Measurements from ENCODE around the gene A1BG. TPM values are rescaled to one million over a fixed set of nuclear protein-coding genes. Genes with fewer than 3 reads are reported as not detected.
"Not testable (repeated sequence)": the region's sequence is repeated elsewhere in the genome, so short reads cannot be mapped to it uniquely, and the experiment has no call there.

A1BG gene
- polyA plus RNA-seq, 4 donors: 0.39 to 2.7 (median 0.93) TPM

DNA sequence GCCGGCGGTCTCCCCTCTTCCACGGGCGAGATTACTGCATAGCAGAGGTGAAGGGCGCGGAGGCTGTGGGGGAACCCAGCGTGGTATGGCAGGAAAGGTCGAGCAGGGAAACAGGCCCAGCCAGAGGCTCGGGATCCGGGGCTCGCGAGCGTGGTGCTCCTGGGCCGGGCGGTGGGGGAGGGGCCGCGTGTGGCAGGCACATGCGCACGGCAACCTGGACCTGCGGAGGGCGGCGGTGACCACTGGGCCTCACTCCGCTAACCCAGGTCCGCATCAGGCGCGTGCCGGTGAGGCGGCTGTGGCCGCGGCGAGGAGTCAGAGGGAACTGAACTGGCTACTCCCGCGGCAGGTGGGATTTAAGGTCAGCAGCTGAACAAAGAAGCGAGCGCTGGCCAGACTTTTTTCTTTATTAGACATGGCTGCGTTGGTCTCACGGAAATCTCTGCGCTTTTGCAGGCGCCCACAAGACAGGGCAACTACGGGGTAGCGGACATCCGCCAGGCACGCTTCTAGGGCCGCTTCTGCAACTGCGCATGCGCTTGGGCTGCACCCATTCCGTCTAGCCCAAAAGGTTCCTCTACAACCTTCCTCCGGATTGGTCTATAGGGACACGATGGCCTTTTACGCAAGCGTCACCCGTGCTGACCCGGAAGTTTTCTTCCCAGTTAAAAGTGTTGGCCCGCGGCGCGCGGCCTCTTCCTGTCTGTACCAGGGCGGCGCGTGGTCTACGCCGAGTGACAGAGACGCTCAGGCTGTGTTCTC lies 33.5 kb upstream of the A1BG start, which contains the start of gene RPS5:
Gene RPS5, plus strand, starts transcription at position 694 of the 762 bp plus-strand sequence. CDS start 869 bp downstream, outside the sequence.
- peak; percentile 95 to 98 (median 98) for DNase-seq (ENCODE audit: low read depth in 4 of 4, low spot score in 3 of 4)

- DNase-seq (ENCODE audit: low read depth in 4 of 4, low spot score in 3 of 4): no peak
Measured at GRCh38 chr19:58385891-58386575, 32.7 kb upstream of the A1BG start.

DNA sequence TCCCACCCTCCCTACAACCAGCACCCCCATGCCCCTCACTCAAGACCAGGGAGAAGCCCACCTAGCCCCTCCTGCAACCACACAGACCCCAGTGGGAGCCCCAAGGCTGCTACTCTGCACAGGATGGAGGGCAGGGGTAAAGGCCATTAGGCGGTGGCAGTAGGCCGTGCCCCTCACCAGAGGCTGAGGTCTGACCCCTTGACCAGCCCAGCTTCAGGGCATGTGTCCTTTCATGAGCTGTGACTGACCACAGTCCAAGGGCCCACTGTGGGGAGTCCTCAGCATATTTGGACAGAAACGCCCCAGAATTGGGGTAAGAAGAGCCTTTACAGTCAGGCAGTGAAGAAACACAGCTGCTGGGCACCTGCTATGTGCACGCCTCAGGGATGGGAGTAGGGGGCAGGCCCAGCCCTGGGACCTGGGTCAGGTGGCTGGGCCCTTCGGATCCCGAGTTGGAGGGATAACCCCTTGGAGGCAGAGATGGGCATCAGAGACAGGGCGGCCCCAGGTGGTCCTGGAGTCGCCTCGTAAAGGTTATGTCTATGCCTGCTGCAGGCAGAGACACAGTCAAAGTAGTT lies 32.1 kb upstream of the A1BG start:
- DNase-seq (ENCODE audit: low read depth in 4 of 4, low spot score in 3 of 4): no peak

- DNase-seq (ENCODE audit: low read depth in 4 of 4, low spot score in 3 of 4): no peak
Measured at GRCh38 chr19:58382997-58383603, 29.8 kb upstream of the A1BG start.

- DNase-seq (ENCODE audit: low read depth in 4 of 4, low spot score in 3 of 4): no peak
Measured at GRCh38 chr19:58381460-58382212, 28.3 kb upstream of the A1BG start.

DNA sequence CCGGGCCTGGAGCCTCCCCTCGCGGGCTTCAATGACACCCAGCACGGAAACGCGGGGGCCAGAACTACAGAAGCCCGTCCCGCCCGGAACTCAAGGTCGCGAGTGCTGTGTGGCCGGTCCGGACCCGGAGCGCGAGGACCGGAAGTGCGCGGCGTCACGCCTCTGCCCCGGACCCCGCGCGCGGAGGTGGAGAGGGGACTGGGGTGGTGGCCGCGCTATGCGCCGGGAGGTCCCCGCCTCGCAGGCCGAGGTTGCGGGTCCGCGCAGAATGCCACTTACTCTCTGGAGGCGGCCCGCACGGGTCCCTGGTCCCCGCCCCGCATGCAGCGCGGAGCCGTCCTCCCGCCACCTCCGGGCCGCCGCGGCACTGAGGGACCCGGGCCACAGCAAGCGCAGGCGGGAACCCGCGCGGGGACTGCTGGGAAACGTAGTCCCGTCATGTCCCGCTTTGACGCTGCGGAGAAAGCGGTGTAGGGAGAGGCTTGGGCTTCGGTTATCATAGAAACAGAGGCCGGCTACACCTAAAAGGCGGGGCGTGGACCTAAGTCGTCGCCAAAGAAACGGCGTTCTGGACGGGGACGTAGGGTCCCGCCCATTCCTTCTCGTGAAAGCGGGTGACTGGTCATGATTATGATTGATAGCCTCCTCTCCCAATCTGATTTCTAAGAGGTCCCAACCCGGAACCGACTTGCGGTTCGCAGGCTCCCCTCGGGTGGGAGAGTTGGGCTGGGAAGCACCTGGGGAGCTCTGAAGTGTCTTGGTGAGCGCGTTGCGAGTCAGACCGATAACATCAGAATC lies 27.6 kb upstream of the A1BG start, which contains the start of gene ZNF837:
Gene ZNF837, minus strand, starts transcription at position 369 of the 798 bp plus-strand sequence. CDS start 11,698 bp downstream, outside the sequence.
- DNase-seq (ENCODE audit: low read depth in 4 of 4, low spot score in 3 of 4): peak; percentile 98 to 100 (median 99)

DNA sequence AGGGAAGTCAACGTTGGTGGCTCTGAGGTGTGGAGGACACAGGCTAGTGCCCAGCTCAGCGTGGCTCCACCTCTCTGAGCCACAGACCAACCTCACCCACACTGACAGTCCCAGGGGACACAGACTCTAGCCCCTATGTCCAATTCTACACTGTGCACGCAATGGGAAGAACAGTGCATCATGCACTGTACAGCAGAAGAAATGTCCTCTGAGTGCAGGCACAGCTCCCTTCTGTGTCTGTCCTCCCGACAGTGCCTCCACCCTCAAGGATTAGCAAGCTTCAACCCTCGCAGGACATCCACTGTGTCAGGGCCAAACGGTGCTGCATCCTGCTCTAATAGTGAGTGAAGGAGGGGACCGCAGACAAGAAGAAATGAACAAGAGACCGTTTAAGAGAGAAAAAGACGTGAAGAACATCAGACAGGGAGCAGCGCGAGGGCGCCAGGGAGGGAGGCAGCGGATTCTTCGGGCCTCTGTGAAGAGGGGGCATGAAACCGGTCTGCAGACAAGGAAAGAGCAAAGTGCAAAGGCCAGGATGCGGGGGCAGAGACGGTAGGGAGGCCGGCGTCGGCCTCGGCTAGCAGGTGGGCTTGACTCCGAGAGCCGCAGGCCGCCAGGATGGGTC lies 26.9 kb upstream of the A1BG start:
- no peak for DNase-seq (ENCODE audit: low read depth in 4 of 4, low spot score in 3 of 4)

DNA sequence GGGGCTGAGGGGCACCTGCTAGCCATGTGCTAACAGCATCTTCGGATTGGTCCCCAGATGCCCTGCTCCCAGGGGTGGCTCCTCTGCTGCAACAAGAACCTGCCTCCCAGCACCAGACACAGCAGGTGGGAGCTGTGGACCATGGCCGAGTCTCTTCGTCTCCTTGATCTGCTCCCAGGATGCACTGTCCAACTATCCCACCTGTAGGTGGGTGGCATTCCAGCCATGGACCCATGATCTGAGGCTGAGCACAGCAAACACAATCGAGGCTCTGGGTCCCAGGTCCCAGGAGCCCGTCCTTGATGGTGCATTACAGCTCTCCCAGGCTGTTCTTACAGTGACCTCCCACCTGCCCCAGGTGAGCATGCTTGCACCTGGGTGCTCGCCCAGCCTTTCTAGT lies 26.0 kb upstream of the A1BG start:
- DNase-seq (ENCODE audit: low read depth in 4 of 4, low spot score in 3 of 4): no peak

DNA sequence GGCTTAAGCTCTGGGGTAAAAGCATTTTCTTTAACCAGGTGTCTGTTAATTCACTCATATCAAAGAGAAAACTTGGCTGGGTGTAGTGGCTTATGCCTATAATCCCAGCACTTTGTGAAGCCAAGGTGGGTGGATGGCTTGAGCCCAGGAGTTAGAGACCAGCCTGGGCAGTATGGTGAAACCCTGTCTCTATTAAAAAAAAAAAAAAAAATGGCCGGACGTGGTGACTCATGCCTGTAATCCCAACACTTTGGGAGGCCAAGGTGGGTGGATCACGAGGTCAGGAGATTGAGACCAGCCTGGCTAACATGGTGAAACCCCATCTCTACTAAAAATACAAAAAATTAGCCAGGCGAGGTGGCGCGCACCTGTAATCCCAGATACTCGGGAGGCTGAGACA lies 23.4 kb upstream of the A1BG start:
- not testable (repeated sequence) for DNase-seq (ENCODE audit: low read depth in 4 of 4, low spot score in 3 of 4)

- DNase-seq (ENCODE audit: low read depth in 4 of 4, low spot score in 3 of 4): no peak
Measured at GRCh38 chr19:58374200-58374599, 20.9 kb upstream of the A1BG start.

DNA sequence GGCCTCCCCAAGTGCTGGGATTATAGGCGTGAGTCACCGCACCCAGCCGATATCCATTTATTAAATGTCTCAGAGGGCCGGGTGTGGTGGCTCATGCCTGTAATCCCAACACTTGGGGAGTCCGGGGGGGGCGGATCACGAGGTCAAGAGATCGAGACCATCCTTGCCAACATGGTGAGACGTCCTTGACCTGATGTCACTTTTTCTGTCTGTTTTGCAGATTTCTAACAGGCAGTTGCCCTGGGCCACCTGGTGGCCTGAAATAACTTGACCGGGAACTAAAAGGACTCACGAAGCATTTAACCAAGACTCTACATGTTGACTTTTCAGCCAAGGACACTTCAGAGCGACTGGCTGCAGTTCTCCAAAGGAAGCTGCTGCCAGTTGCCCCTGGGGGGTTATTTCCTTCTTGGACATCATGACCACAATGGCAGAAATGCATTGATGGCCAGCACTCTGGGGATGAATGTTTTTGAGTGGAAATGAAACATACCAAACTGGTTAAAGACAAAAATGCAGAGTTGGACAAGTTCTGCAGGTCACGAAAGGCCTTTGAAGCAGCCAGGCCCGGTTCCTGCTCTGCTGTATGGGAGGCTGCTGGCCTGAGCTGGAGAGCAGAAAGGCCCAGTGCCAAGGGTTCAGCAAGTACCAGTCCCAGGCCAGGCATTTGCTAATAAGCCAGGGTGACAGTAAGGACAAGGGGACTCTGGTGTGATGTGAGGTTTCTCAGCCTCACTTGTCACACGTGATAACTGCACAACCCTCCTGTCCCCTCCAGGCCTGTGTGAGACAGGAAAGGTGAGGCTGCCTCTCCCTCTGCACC lies 19.2 kb upstream of the A1BG start:
- DNase-seq (ENCODE audit: low read depth in 4 of 4, low spot score in 3 of 4): no peak

- no peak for DNase-seq (ENCODE audit: low read depth in 4 of 4, low spot score in 3 of 4)
Measured at GRCh38 chr19:58368561-58369360, 15.5 kb upstream of the A1BG start.

GRCh38 chr19:58367698-58368454 lies 14.6 kb upstream of the A1BG start:
- no peak for DNase-seq (ENCODE audit: low read depth in 4 of 4, low spot score in 3 of 4)

- no peak for DNase-seq (ENCODE audit: low read depth in 4 of 4, low spot score in 3 of 4)
Measured at GRCh38 chr19:58366585-58367430, 13.5 kb upstream of the A1BG start.

DNA sequence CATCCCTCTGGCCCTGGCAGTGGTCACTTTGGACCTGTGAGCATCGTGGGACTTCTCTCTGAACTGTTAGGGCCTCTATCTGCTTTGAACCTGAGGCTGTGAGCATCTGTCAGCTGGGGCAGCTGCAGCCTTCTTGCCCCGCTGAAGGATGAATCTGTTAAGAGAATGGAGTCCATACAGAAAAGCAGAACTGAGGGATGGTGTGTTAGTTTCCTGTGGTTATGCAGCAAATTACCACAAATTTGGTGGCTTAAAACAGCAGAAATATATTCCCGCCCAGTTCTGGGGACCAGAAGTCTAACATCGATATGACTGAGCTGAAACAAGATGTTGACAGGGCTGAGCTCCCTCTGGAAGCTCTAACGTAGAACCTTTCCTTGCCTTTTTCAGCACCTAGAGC lies 10.9 kb upstream of the A1BG start:
- no peak for DNase-seq (ENCODE audit: low read depth in 4 of 4, low spot score in 3 of 4)
